HepG2 (cell line): ENCODE measurements around the gene ALOX5.

Source experiments
- PBX3 ChIP-seq: sonication (generic); formaldehyde crosslinking; IDR thresholded peaks from 2 replicates; pipeline ENCODE4 v1.8.1; 2023; ENCODE audit warnings: missing genetic modification reagents, inconsistent platforms, borderline replicate concordance
- ZNF713 ChIP-seq: sonication (generic); formaldehyde crosslinking; IDR thresholded peaks from 2 replicates; pipeline ENCODE4 v1.4.0; 2020; ENCODE audit warnings: mild to moderate bottlenecking, missing genetic modification reagents

GRCh38 chr10:45380903-45381620 is 7.0 kb downstream of the ALOX5 start:
- no peak for TF ChIP-seq ZNF713 (CRISPR knock-in tag)
- TF ChIP-seq PBX3 (CRISPR knock-in tag): no peak
